ENCODE results near the gene VSIG8.

- TF ChIP-seq CTCF (IDR thresholded peaks at IDR 0.05; ENCODE audit: low read length) = no peak
- TF ChIP-seq EZH2 (optimal IDR thresholded peaks at IDR 0.05; ENCODE audit: low read depth, low read length) = no peak
Measured at GRCh38 chr1:159895286-159895685, 32.8 kb upstream of the VSIG8 start.

Measured in MM.1S (cell line).